HCT116 (cell line): Measurements from ENCODE around the gene RBM38. TPM values are rescaled to one million over a fixed set of nuclear protein-coding genes. Genes with fewer than 3 reads are reported as not detected.

ENCODE experiments used
- ATAC-seq: fragments of 200-7000 bp; cut with Tn5 transposase; 2 replicates; pipeline ENCODE4 v1.9.1; 2020; ENCODE audit warnings: mild to moderate bottlenecking, moderate library complexity
- BruUV-seq: library from RNA; stranded (reverse); fragments of 400-500 nt; replicated peaks from 2 replicates; lab custom pipeline; 2021; lab: Mats Ljungman, UMichigan
- CTCF ChIA-PET: fragments of 300-600 bp; sonication (Branson Sonifier 250); formaldehyde crosslinking; loops from one replicate; lab custom pipeline; 2021; ENCODE audit warnings: antibody characterized with exemption; lab: Charles Lee
- POLR2A ChIA-PET: fragments of 300-600, 350-600 bp; sonication (Branson Sonifier 250); formaldehyde crosslinking; loops from one replicate; lab custom pipeline; 2021; ENCODE audit warnings: antibody characterized with exemption; lab: Charles Lee
- RAD21 ChIA-PET, 2 experiments: fragments of 300-600 bp; sonication (Branson Sonifier 250); formaldehyde crosslinking; loops; one replicate each; lab custom pipeline; 2023; ENCODE audit warnings: low total read pairs in 2 of 2; ENCODE audit not compliant: uncharacterized antibody in 2 of 2, unreplicated experiment in 2 of 2, low non-redundant PET in 1 of 2; lab: Charles Lee
- DNase-seq: peaks from one replicate; pipeline ENCODE4 v3.0.0-alpha.2; 2010; ENCODE audit warnings: low read depth, low spot score
- H2AFZ ChIP-seq: fragments of 200-600 bp; shearing (Covaris generic), sonication (generic); 2 replicates; pipeline ENCODE4 v1.6.1; 2017; ENCODE audit warnings: low read depth, mixed run types, mixed read lengths, antibody characterized with exemption, low read length; ENCODE audit not compliant: poor library complexity, severe bottlenecking
- H3K27ac ChIP-seq: 2 replicates; pipeline ENCODE4 v1.5.1; 2012; ENCODE audit warnings: low read depth, low read length
- H3K27me3 ChIP-seq: fragments of 200-600 bp; sonication (generic); 2 replicates; pipeline ENCODE4 v1.6.1; 2016; ENCODE audit warnings: mixed run types, low read length, mixed read lengths; ENCODE audit not compliant: insufficient read depth
- H3K36me3 ChIP-seq, 2 experiments: fragments of 200-500 bp in 1 of 2; fragments of 200-600 bp in 1 of 2; sonication (Bioruptor generic) in 1 of 2; sonication (generic) in 1 of 2; 2 replicates each; pipeline versions ENCODE4 v1.5.1 to v1.6.1; 2014 to 2016; ENCODE audit warnings: low read length in 2 of 2, inconsistent platforms in 1 of 2, mixed read lengths in 1 of 2, mixed run types in 1 of 2; ENCODE audit not compliant: insufficient read depth in 2 of 2, control insufficient read depth in 1 of 2
- H3K4me1 ChIP-seq, 2 experiments: fragments of 200-600 bp in 1 of 2; sonication (generic) in 1 of 2; 2 replicates each; pipeline versions ENCODE4 v1.5.1 to v1.6.1; 2012 to 2017; ENCODE audit warnings: low read length in 2 of 2, inconsistent platforms in 1 of 2, mild to moderate bottlenecking in 1 of 2, mixed read lengths in 1 of 2, mixed run types in 1 of 2, moderate library complexity in 1 of 2; ENCODE audit not compliant: insufficient read depth in 2 of 2, control insufficient read depth in 1 of 2
- H3K4me2 ChIP-seq: fragments of 200-600 bp; sonication (generic); 2 replicates; pipeline ENCODE4 v1.6.1; 2017; ENCODE audit warnings: mixed run types, low read length, mixed read lengths
- H3K4me3 ChIP-seq, 2 experiments: fragments of 200-600 bp in 1 of 2; sonication (generic) in 1 of 2; replicated peaks in 1 of 2; 2 replicates each; pipeline ENCODE4 v1.5.1; 2011 to 2016; ENCODE audit warnings: low read length in 2 of 2, control low read depth in 1 of 2, low read depth in 1 of 2, mild to moderate bottlenecking in 1 of 2, mixed read lengths in 1 of 2, mixed run types in 1 of 2
- H3K79me2 ChIP-seq: fragments of 200-600 bp; sonication (generic); 2 replicates; pipeline ENCODE4 v1.6.1; 2017; ENCODE audit warnings: mild to moderate bottlenecking, mixed run types, low read length, moderate library complexity, mixed read lengths; ENCODE audit not compliant: insufficient read depth
- H3K9ac ChIP-seq: fragments of 200-600 bp; sonication (generic); 2 replicates; pipeline ENCODE4 v1.6.1; 2016; ENCODE audit warnings: low read length, mixed read lengths
- H3K9me2 ChIP-seq: fragments of 200-600 bp; sonication (generic), shearing (Covaris generic); 2 replicates; pipeline ENCODE4 v1.6.1; 2017; ENCODE audit warnings: mixed run types, mild to moderate bottlenecking, moderate library complexity; ENCODE audit not compliant: insufficient read depth
- H3K9me3 ChIP-seq, 2 experiments: fragments of 200-500 bp in 1 of 2; fragments of 200-600 bp in 1 of 2; sonication (Bioruptor generic) in 1 of 2; sonication (generic) in 1 of 2; 2 replicates each; pipeline ENCODE4 v1.6.1; 2014 to 2017; ENCODE audit warnings: low read length in 2 of 2, mixed read lengths in 2 of 2, inconsistent platforms in 1 of 2, low read depth in 1 of 2, mild to moderate bottlenecking in 1 of 2, mixed run types in 1 of 2, moderate library complexity in 1 of 2; ENCODE audit not compliant: control insufficient read depth in 1 of 2, insufficient read depth in 1 of 2
- H4K20me1 ChIP-seq: fragments of 200-600 bp; sonication (generic), shearing (Covaris generic); 2 replicates; pipeline ENCODE4 v1.6.1; 2017; ENCODE audit warnings: mixed run types, mild to moderate bottlenecking, moderate library complexity; ENCODE audit not compliant: insufficient read depth
- CBX3 ChIP-seq: IDR thresholded peaks from 2 replicates; pipeline ENCODE4 v1.6.1; 2012; ENCODE audit warnings: low read depth
- CEBPB ChIP-seq: IDR thresholded peaks from 2 replicates; pipeline ENCODE4 v1.6.1; 2012; ENCODE audit warnings: low read depth
- EGR1 ChIP-seq: IDR thresholded peaks from 2 replicates; pipeline ENCODE4 v1.6.1; 2012; ENCODE audit warnings: low read depth
- ELF1 ChIP-seq: IDR thresholded peaks from 2 replicates; pipeline ENCODE4 v1.6.1; 2012; ENCODE audit warnings: low read depth, borderline replicate concordance
- EZH2 ChIP-seq: fragments of 200-600 bp; sonication (generic); IDR thresholded peaks from 2 replicates; pipeline ENCODE4 v1.6.1; 2017; ENCODE audit warnings: antibody characterized with exemption, mixed run types
- EZH2phosphoT487 ChIP-seq: fragments of 200-600 bp; IDR thresholded peaks from 2 replicates; pipeline ENCODE4 v1.6.1; 2018; ENCODE audit warnings: antibody characterized with exemption, borderline replicate concordance
- FOSL1 ChIP-seq: IDR thresholded peaks from 2 replicates; pipeline ENCODE4 v1.6.1; 2012; ENCODE audit warnings: low read depth
- JUND ChIP-seq: IDR thresholded peaks from 2 replicates; pipeline ENCODE4 v1.6.1; 2012
- MAX ChIP-seq: IDR thresholded peaks from 2 replicates; pipeline ENCODE4 v1.6.1; 2012
- POLR2AphosphoS5 ChIP-seq: IDR thresholded peaks from 2 replicates; pipeline ENCODE4 v1.6.1; 2011; ENCODE audit warnings: mild to moderate bottlenecking, low read depth, low read length, moderate library complexity
- RAD21 ChIP-seq: IDR thresholded peaks from 2 replicates; pipeline ENCODE4 v1.6.1; 2012; ENCODE audit warnings: low read depth, mild to moderate bottlenecking
- SP1 ChIP-seq: IDR thresholded peaks from 2 replicates; pipeline ENCODE4 v1.6.1; 2012; ENCODE audit warnings: low read depth
- TCF7L2 ChIP-seq: IDR thresholded peaks from 2 replicates; pipeline ENCODE4 v1.7.0; 2011; ENCODE audit warnings: borderline replicate concordance, inconsistent platforms; ENCODE audit not compliant: insufficient read depth, insufficient read length; ENCODE audit errors: extremely low read depth
- YY1 ChIP-seq: IDR thresholded peaks from 2 replicates; pipeline ENCODE4 v1.6.1; 2011; ENCODE audit warnings: low read length, low read depth, moderate library complexity, mild to moderate bottlenecking; ENCODE audit not compliant: insufficient replicate concordance; ENCODE audit errors: extremely low read depth
- ZFX ChIP-seq: fragments of 450-650 bp; IDR thresholded peaks from 2 replicates; pipeline ENCODE4 v1.6.1; 2017
- ZNF274 ChIP-seq: fragments of 200-500 bp; sonication (Bioruptor generic); IDR thresholded peaks from 2 replicates; pipeline ENCODE4 v1.6.1; 2014; ENCODE audit warnings: mild to moderate bottlenecking, low read depth, low read length, inconsistent platforms
- intact Hi-C: fragments of 100-400 bp; cut with micrococcal nuclease; formaldehyde crosslinking; loops from 2 replicates; pipeline ENCODE4 v1.10.0; 2022
- total RNA-seq: library from RNA; stranded (reverse); gene quantifications from one replicate; pipeline ENCODE4 v1.2.1, GENCODE V29; 2021; ENCODE audit not compliant: unreplicated experiment
- TF ChIP-seq, protein P1 (sequence below), 3 experiments: fragments of 200-600 bp in 1 of 3; sonication (generic) in 1 of 3; IDR thresholded peaks in 2 of 3; conservative IDR thresholded peaks in 1 of 3; 2 replicates each; pipeline ENCODE4 v1.5.1; 2012 to 2017; ENCODE audit warnings: low read depth in 2 of 3, low read length in 2 of 3, antibody characterized with exemption in 1 of 3, borderline replicate concordance in 1 of 3, control low read depth in 1 of 3, mild to moderate bottlenecking in 1 of 3, mixed read lengths in 1 of 3, mixed run types in 1 of 3, moderate library complexity in 1 of 3; ENCODE audit not compliant: insufficient read depth in 1 of 3

RBM38 gene
- total RNA-seq, 1 experiment from 2014 or later = 36.2 TPM

DNA sequence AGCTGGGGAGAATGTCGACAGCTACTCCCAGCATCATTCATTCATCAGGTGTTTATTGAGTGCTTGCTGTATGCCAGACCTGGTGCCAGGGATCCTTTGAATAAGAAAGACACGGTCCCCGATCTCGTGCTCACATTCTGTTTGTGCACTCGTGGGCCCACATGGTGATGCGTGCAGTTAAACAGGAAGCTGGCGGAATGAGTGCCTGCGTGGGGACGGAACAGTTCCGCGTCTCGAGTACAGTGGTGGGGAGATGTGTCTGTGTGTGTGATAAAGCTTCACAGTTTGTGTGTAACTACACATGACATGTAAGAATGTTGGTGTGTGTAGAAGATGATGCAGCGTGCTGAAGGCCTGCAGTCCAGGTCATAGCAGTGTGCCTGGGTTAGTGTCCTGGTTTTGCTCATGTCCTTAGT is 6.5 kb downstream of the RBM38 start:
- ATAC-seq (no peak), DNase-seq (no peak)
- Histone ChIP-seq H3K9me2 (no peaks in the 10 kb centered on the region), H3K36me3 (peaks cover 18 to 35% of the 10 kb centered on the region in 2 experiments; a peak in 3 of 4 replicates), H2AFZ (no peak overlapping the region), H3K9me3 (no peaks in the 10 kb centered on the region), H3K4me1 (peaks cover 1 to 5% of the 10 kb centered on the region in 2 experiments; a peak in 2 of 4 replicates), H4K20me1 (no peaks in the 10 kb centered on the region), H3K79me2 (peaks cover 74% of the 10 kb centered on the region), H3K27ac (no peak overlapping the region), H3K4me3 (no peak overlapping the region), H3K9ac (no peak overlapping the region), H3K27me3 (no peaks in the 10 kb centered on the region), H3K4me2 (no peak overlapping the region)
- ChIA-PET POLR2A (no interaction called here), RAD21 (no interaction called here), CTCF (no interaction called here)
- intact Hi-C loops = no loop called here
- BruUV-seq = no TSS peak
- TF ChIP-seq ZNF274 (no peak), POLR2AphosphoS5 (no peak), MAX (no peak), YY1 (no peak), TCF7L2 (no peak), EZH2 (no peak), JUND (no peak), EGR1 (no peak), ELF1 (no peak), SP1 (no peak), CEBPB (no peak), RAD21 (no peak), EZH2phosphoT487 (no peak), ZFX (no peak), CBX3 (no peak), FOSL1 (no peak)
- TF ChIP-seq, protein P1, sequence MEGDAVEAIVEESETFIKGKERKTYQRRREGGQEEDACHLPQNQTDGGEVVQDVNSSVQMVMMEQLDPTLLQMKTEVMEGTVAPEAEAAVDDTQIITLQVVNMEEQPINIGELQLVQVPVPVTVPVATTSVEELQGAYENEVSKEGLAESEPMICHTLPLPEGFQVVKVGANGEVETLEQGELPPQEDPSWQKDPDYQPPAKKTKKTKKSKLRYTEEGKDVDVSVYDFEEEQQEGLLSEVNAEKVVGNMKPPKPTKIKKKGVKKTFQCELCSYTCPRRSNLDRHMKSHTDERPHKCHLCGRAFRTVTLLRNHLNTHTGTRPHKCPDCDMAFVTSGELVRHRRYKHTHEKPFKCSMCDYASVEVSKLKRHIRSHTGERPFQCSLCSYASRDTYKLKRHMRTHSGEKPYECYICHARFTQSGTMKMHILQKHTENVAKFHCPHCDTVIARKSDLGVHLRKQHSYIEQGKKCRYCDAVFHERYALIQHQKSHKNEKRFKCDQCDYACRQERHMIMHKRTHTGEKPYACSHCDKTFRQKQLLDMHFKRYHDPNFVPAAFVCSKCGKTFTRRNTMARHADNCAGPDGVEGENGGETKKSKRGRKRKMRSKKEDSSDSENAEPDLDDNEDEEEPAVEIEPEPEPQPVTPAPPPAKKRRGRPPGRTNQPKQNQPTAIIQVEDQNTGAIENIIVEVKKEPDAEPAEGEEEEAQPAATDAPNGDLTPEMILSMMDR (IDR thresholded peaks at IDR 0.05 in 2 of 3, conservative IDR thresholded peaks at IDR 0.05 in 1 of 3; ENCODE audit: borderline replicate concordance in 1 of 3, insufficient read depth in 1 of 3, low read depth in 2 of 3, low read length in 2 of 3) = no peak
